ENCODE results near the gene CLCC1.
"Not testable (repeated sequence)": the region's sequence is repeated elsewhere in the genome, so short reads cannot be mapped to it uniquely, and the experiment has no call there.

Gene CLCC1

GRCh38 chr1:108963052-108963686 is at the start of gene CLCC1:
CLCC1 (minus strand) TSS chr1:108963484; CDS start chr1:108950437, 13,047 bp downstream.
- peak; percentile 85 for DNase-seq (ENCODE audit: low spot score)

- DNase-seq (ENCODE audit: low spot score), result no peak
Observed at GRCh38 chr1:109011335-109011734, 48.1 kb upstream of the CLCC1 start.

GRCh38 chr1:108996622-108997021 is 33.3 kb upstream of the CLCC1 start:
- DNase-seq (ENCODE audit: low spot score), result not testable (repeated sequence)

GRCh38 chr1:108983114-108983513 is 19.8 kb upstream of the CLCC1 start:
- no peak for DNase-seq (ENCODE audit: low spot score)

GRCh38 chr1:108976658-108977057 is 13.4 kb upstream of the CLCC1 start:
- DNase-seq (ENCODE audit: low spot score), result no peak

GRCh38 chr1:108972951-108973350 is 9.7 kb upstream of the CLCC1 start:
- no peak for DNase-seq (ENCODE audit: low spot score)

GRCh38 chr1:108969346-108969745 is 6.1 kb upstream of the CLCC1 start:
- no peak for DNase-seq (ENCODE audit: low spot score)

GRCh38 chr1:108962681-108963051 is 618 bp downstream of the CLCC1 start:
- peak; percentile 60 for DNase-seq (ENCODE audit: low spot score)

- no peak for DNase-seq (ENCODE audit: low spot score)
Observed at GRCh38 chr1:108961752-108962486, 1.4 kb downstream of the CLCC1 start.

GRCh38 chr1:108961198-108961597 is 2.1 kb downstream of the CLCC1 start:
- no peak for DNase-seq (ENCODE audit: low spot score)

GRCh38 chr1:108960719-108961118 is 2.6 kb downstream of the CLCC1 start:
- DNase-seq (ENCODE audit: low spot score), result no peak

GRCh38 chr1:108957888-108958287 is 5.4 kb downstream of the CLCC1 start:
- no peak for DNase-seq (ENCODE audit: low spot score)

- no peak for DNase-seq (ENCODE audit: low spot score)
Observed at GRCh38 chr1:108955881-108956280, 7.4 kb downstream of the CLCC1 start.

- no peak for DNase-seq (ENCODE audit: low spot score)
Observed at GRCh38 chr1:108955111-108955510, 8.2 kb downstream of the CLCC1 start.

- no peak for DNase-seq (ENCODE audit: low spot score)
Observed at GRCh38 chr1:108953452-108953851, 9.8 kb downstream of the CLCC1 start.

GRCh38 chr1:108951242-108951641 is 12.0 kb downstream of the CLCC1 start:
- DNase-seq (ENCODE audit: low spot score), result no peak

GRCh38 chr1:108949044-108949443 is 14.2 kb downstream of the CLCC1 start:
- no peak for DNase-seq (ENCODE audit: low spot score)

- DNase-seq (ENCODE audit: low spot score), result no peak
Observed at GRCh38 chr1:108947871-108948525, 15.3 kb downstream of the CLCC1 start.

- no peak for DNase-seq (ENCODE audit: low spot score)
Observed at GRCh38 chr1:108936170-108936569, 27.1 kb downstream of the CLCC1 start.

GRCh38 chr1:108933944-108934343 is 29.3 kb downstream of the CLCC1 start:
- no peak for DNase-seq (ENCODE audit: low spot score)

GRCh38 chr1:108927565-108927964 is 35.7 kb downstream of the CLCC1 start:
- not testable (repeated sequence) for DNase-seq (ENCODE audit: low spot score)

- no peak for DNase-seq (ENCODE audit: low spot score)
Observed at GRCh38 chr1:108925920-108926319, 37.4 kb downstream of the CLCC1 start.

- DNase-seq (ENCODE audit: low spot score), result no peak
Observed at GRCh38 chr1:108916788-108917187, 46.5 kb downstream of the CLCC1 start.
